Measurements from ENCODE around the gene ZFX. TPM values are rescaled to one million over a fixed set of nuclear protein-coding genes. Genes with fewer than 3 reads are reported as not detected.

Gene ZFX
- total RNA-seq, 1 experiment from 2014 or later, result 29.9 TPM

DNA sequence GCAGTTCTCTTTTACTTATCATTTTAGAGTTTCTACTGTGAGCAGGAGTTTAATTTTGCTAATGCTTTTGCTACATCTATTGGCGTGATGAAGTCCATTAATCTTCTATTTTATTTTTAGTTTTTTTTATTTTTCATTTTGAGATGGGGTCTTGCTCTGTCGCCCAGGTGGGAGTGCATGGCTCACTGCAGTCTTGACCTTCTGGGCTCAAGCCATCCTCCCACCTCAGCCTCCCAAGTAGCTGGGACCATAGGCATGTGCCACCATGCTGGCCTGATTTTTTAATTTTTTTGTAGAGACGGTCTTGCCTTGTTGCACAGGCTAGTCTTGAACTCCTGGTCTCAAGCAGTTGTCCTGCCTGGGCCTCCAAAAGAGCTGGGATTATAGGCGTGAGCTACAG lies 9.4 kb downstream of the ZFX start:
- Histone ChIP-seq H3K27me3 (replicated peaks) (no peaks in the 10 kb centered on the region), H3K4me3 (no peak overlapping the region), H3K9me3 (replicated peaks) (no peaks in the 10 kb centered on the region), H3K4me1 (replicated peaks) (peaks cover 16% of the 10 kb centered on the region), H3K36me3 (peaks cover 6% of the 10 kb centered on the region), H3K27ac (no peak overlapping the region)
- DNase-seq (ENCODE audit: low read depth in 1 of 2, low spot score in 2 of 2), result no peak

GRCh38 chrX:24166078-24166477 lies 16.5 kb downstream of the ZFX start:
- no peaks in the 10 kb centered on the region for H3K27me3 ChIP-seq (replicated peaks)
- H3K27ac ChIP-seq, result no peak overlapping the region
- peaks cover 5% of the 10 kb centered on the region; the same call in 1 of the 2 replicates for H3K4me1 ChIP-seq (replicated peaks)
- no peak overlapping the region for H3K4me3 ChIP-seq
- DNase-seq (ENCODE audit: low read depth in 1 of 2, low spot score in 2 of 2), result no peak
- H3K9me3 ChIP-seq (replicated peaks), result no peaks in the 10 kb centered on the region
- H3K36me3 ChIP-seq, result peaks cover 4% of the 10 kb centered on the region; the same call in 1 of the 2 replicates

DNA sequence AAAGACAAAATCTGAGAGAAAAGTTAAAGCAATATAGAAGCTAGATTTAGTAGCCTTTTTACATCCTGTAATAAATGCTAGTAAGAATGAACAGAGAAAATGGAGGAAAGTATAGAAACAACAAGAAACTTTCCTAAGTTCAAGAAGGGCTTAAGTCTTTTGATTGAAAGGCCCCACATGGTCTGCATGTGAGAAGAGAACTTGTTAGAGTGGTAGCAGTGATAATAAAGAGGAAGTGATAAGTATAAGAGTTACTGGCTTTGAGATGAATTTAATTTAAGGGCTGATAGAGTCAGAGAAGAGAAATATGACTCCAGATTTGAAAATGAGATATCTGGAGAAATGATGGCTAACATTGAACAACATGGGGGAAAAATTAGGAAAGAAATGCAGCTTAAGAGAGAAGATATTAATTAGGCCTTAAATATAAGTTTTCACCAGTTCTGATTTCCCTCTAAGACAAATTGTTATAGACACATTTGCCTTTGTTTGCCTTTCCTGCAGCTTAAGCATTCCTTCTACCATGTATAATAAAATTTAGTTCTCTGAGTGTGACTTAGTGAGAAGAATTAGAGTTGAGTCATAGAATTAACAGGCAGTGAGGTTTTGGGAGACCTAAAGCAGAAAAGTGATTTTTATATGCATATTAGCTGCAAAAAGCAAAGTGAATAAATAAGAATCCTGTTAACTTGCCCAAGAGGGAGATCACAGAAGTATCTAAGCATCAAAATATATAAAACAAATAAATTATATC lies 18.4 kb downstream of the ZFX start:
- H3K36me3 ChIP-seq, result peaks cover 5% of the 10 kb centered on the region
- H3K4me3 ChIP-seq, result no peak overlapping the region
- no peaks in the 10 kb centered on the region for H3K9me3 ChIP-seq (replicated peaks)
- H3K27ac ChIP-seq, result no peak overlapping the region
- no peak for DNase-seq (ENCODE audit: low read depth in 1 of 2, low spot score in 2 of 2)
- H3K27me3 ChIP-seq (replicated peaks), result no peaks in the 10 kb centered on the region
- H3K4me1 ChIP-seq (replicated peaks), result peaks cover 5% of the 10 kb centered on the region; the same call in 1 of the 2 replicates

DNA sequence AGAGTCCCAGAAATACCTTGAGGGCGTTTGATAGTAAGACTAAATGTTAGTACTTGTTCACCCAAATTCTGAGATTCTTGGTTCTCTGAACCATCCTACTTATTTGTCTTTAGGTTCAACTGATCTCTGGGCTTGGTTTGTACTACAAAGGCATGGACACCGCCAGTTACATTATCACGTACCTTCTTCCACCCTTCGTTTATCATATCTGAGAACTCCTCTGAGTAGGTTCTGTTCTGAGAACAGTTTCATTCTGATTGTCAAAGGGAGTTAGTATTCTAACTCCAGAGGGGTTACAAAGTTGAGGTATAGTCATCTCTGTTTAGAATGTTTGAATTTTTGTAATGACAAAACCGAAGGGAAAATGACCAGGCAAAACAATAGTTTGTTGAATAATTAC lies 19.3 kb downstream of the ZFX start:
- Histone ChIP-seq H3K27me3 (replicated peaks) (no peaks in the 10 kb centered on the region), H3K27ac (no peak overlapping the region), H3K36me3 (peaks cover 10% of the 10 kb centered on the region)

DNA sequence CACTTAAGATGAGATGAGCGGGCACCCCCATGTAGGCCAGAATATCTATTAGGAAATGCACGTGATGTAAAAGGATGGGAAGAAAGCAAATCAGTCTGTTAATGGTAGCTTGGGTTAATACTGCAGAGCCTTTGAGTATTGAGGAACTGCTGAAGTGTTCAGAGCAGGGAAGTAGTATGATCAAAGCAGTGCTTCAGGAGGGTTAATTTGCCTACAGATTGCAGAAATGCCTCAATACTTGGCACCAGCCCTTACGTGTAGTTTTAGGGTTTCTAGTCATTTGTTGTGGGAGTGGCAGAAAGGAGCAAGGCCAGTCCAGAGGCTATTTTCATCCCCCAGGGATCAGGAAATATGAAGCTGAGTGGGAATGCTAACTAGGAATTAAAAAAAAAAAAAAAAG lies 19.7 kb downstream of the ZFX start:
- DNase-seq (ENCODE audit: low read depth in 1 of 2, low spot score in 2 of 2), result no peak
- Histone ChIP-seq H3K36me3 (peaks cover 12% of the 10 kb centered on the region), H3K9me3 (replicated peaks) (no peaks in the 10 kb centered on the region), H3K4me1 (replicated peaks) (peaks cover 5% of the 10 kb centered on the region; the same call in 1 of the 2 replicates), H3K4me3 (no peak overlapping the region), H3K27me3 (replicated peaks) (no peaks in the 10 kb centered on the region), H3K27ac (no peak overlapping the region)

More for the DNA sequence above, 19.3 kb downstream of the ZFX start:
- peaks cover 5% of the 10 kb centered on the region; the same call in 1 of the 2 replicates for H3K4me1 ChIP-seq (replicated peaks)
- no peaks in the 10 kb centered on the region for H3K9me3 ChIP-seq (replicated peaks)
- no peak overlapping the region for H3K4me3 ChIP-seq
- DNase-seq (ENCODE audit: low read depth in 1 of 2, low spot score in 2 of 2), result no peak

DNA sequence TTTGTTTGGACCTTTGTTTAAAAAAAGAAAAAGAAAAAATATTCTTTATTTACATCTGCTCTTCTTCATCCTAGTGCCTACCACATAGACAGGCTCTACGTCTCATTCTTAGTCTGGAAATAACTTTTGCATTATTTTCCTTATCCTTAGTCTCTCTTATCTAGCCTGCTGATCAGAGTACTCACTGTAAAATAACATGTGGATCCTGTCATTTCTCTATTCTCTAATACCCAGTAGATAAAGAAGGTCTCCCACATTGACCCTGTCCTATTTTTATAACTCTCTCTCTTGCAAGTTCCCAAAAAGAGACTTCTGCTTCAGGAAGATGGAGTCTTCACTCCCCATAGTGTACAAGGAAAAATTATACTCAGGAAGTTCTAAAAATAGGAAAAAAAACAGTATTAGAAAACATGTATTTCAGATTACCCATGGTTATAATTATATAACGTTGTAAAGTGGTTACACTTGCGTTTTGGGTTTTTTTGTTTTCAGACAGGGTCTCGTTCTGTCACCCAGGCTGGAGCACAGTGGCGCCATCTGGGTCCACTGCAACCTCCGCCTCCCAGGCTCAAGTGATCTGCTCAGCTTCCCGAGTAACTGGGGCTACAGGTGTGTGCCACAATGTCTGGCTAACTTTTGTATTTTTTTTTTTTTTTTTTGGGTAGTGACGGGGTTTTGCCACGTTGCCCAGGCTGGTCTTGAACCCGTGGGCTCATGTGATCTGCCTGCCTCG lies 23.8 kb downstream of the ZFX start:
- H3K4me1 ChIP-seq (replicated peaks), result no peaks in the 10 kb centered on the region
- H3K4me3 ChIP-seq, result no peak overlapping the region
- H3K9me3 ChIP-seq (replicated peaks), result no peaks in the 10 kb centered on the region
- no peaks in the 10 kb centered on the region for H3K27me3 ChIP-seq (replicated peaks)
- peaks cover 14% of the 10 kb centered on the region for H3K36me3 ChIP-seq
- H3K27ac ChIP-seq, result no peak overlapping the region
- DNase-seq (ENCODE audit: low read depth in 1 of 2, low spot score in 2 of 2), result no peak

DNA sequence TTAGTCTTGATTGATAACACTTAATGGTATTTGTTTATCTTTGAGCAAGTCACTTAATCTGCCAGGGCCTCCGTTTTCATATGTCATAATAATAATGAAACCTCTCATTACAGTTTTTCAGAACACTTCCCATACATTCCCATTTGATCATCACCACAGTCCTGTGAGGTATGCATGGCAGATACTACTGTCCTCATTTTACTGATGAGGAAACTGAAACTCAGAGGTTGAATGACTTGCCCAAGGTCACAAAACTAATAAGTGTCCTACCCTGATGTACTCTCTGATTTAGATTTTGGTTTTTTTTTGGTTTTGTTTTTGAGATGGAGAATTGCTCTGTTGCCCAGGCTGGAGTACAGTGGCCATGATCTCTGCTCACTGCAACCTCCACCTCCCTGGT lies 25.7 kb downstream of the ZFX start:
- Histone ChIP-seq H3K9me3 (replicated peaks) (no peaks in the 10 kb centered on the region), H3K27me3 (replicated peaks) (no peaks in the 10 kb centered on the region), H3K36me3 (peaks cover 26% of the 10 kb centered on the region), H3K4me3 (no peak overlapping the region), H3K27ac (no peak overlapping the region), H3K4me1 (replicated peaks) (no peaks in the 10 kb centered on the region)
- no peak for DNase-seq (ENCODE audit: low read depth in 1 of 2, low spot score in 2 of 2)

DNA sequence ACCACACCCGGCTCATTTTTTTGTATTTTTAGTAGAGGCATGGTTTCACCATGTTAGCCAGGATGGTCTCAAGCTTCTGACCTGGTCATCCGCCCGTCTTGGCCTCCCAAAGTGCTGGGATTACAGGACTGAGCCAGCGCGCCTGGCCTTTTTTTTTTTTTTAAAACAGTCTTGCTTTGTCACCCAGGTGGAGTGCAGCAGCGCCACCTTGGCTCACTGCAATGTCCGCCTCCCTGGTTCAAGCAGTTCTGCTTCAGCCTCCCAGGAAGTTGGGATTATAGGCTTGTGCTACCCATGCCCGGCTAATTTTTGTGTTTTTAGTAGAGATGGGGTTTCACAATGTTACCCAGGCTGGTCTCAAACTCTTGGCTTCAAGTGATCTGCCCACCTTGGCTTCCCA lies 28.9 kb downstream of the ZFX start:
- Histone ChIP-seq H3K4me1 (replicated peaks) (no peaks in the 10 kb centered on the region), H3K36me3 (peaks cover 24% of the 10 kb centered on the region), H3K4me3 (no peak overlapping the region), H3K9me3 (replicated peaks) (no peaks in the 10 kb centered on the region), H3K27ac (no peak overlapping the region), H3K27me3 (replicated peaks) (no peaks in the 10 kb centered on the region)
- DNase-seq (ENCODE audit: low read depth in 1 of 2, low spot score in 2 of 2), result no peak

- Histone ChIP-seq H3K36me3 (peaks cover 17% of the 10 kb centered on the region), H3K27me3 (replicated peaks) (no peaks in the 10 kb centered on the region), H3K9me3 (replicated peaks) (no peaks in the 10 kb centered on the region), H3K4me1 (replicated peaks) (peaks cover 6% of the 10 kb centered on the region), H3K27ac (no peak overlapping the region), H3K4me3 (no peak overlapping the region)
- DNase-seq (ENCODE audit: low read depth in 1 of 2, low spot score in 2 of 2), result no peak
Measured at GRCh38 chrX:24184018-24184417, 34.5 kb downstream of the ZFX start.

DNA sequence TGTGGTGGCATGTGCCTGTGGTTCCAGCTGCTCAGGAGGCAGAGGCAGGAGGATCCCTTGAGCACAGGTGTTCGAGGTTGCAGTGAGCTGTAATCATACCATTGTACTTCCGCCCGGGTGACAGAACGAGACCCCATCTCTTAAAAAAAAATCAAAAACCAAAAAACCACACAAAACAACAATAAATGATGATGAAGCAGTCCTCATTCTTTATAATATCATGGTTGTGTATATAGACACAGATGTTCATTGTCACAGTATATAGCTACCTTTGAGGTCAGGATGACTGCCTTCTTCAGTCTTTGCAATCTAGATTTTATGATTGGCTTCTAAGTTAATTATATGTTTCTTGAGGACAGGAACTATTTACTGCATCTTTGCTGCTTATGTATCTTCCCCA lies 37.0 kb downstream of the ZFX start:
- Histone ChIP-seq H3K27ac (no peak overlapping the region), H3K36me3 (peaks cover 7% of the 10 kb centered on the region; the same call in 1 of the 2 replicates), H3K27me3 (replicated peaks) (no peaks in the 10 kb centered on the region), H3K4me1 (replicated peaks) (peaks cover 6% of the 10 kb centered on the region), H3K9me3 (replicated peaks) (no peaks in the 10 kb centered on the region), H3K4me3 (no peak overlapping the region)
- no peak for DNase-seq (ENCODE audit: low read depth in 1 of 2, low spot score in 2 of 2)

GRCh38 chrX:24186986-24187385 lies 37.5 kb downstream of the ZFX start:
- Histone ChIP-seq H3K27ac (no peak overlapping the region; the same call in 1 of the 2 replicates), H3K4me1 (replicated peaks) (peaks cover 6% of the 10 kb centered on the region), H3K27me3 (replicated peaks) (no peaks in the 10 kb centered on the region), H3K9me3 (replicated peaks) (no peaks in the 10 kb centered on the region), H3K4me3 (no peak overlapping the region), H3K36me3 (peaks cover 3% of the 10 kb centered on the region; the same call in 1 of the 2 replicates)
- no peak for DNase-seq (ENCODE audit: low read depth in 1 of 2, low spot score in 2 of 2)

DNA sequence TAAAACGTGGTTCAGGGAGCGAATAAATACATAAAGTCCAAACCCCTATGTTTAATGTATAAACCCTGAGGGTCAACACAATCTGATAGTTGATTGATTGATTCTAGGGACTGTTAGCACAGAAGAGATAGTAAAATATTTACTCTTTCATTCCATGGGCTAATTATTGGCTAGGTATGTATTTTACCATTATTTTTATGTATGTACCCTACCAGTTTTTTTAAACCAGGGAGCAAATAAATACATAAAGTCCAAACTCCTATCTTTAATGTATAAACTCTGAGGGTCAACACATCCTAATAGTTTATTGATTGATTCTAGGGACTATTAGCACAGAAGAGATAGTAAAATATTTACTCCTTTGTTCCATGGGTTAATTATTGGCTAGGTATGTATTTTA lies 40.0 kb downstream of the ZFX start:
- Histone ChIP-seq H3K27ac (no peak overlapping the region), H3K27me3 (replicated peaks) (no peaks in the 10 kb centered on the region), H3K36me3 (peaks cover 3% of the 10 kb centered on the region; the same call in 1 of the 2 replicates), H3K4me1 (replicated peaks) (peaks cover 6% of the 10 kb centered on the region), H3K9me3 (replicated peaks) (no peaks in the 10 kb centered on the region), H3K4me3 (no peak overlapping the region)
- no peak for DNase-seq (ENCODE audit: low read depth in 1 of 2, low spot score in 2 of 2)

GRCh38 chrX:24190500-24191156 lies 41.1 kb downstream of the ZFX start:
- Histone ChIP-seq H3K4me3 (no peak overlapping the region), H3K4me1 (replicated peaks) (peaks cover 6% of the 10 kb centered on the region), H3K36me3 (peaks cover 3% of the 10 kb centered on the region; the same call in 1 of the 2 replicates), H3K27me3 (replicated peaks) (no peaks in the 10 kb centered on the region), H3K27ac (no peak overlapping the region), H3K9me3 (replicated peaks) (no peaks in the 10 kb centered on the region)
- DNase-seq (ENCODE audit: low read depth in 1 of 2, low spot score in 2 of 2), result no peak

DNA sequence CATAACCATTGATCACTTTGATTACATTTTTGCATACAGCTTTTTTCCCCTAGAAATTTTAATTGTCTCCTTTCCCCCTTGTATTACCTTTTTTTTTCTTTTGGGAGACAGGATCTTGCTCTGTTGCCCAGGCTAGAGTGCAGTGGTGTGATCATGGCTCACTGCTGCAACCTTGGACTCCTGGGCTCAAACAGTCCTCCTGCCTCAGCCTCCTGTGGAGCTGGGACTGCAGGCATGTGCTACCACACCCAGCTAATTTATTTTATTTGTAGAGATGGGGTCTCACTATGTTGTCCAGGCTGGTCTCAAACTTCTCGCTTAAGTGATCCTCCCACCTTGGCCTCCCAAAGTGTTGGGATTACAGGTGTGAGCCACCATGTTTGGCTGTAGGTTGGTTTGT lies 47.0 kb downstream of the ZFX start:
- no peak for DNase-seq (ENCODE audit: low read depth in 1 of 2, low spot score in 2 of 2)
- H3K4me1 ChIP-seq (replicated peaks), result no peaks in the 10 kb centered on the region
- no peak overlapping the region for H3K27ac ChIP-seq
- H3K36me3 ChIP-seq, result no peaks in the 10 kb centered on the region
- no peak overlapping the region for H3K4me3 ChIP-seq
- H3K27me3 ChIP-seq (replicated peaks), result no peaks in the 10 kb centered on the region
- H3K9me3 ChIP-seq (replicated peaks), result no peaks in the 10 kb centered on the region

Data from SJSA1 (cell line).